Mesothelial cell of epicardium (in vitro differentiated cells): ENCODE data around the gene CLEC1B. TPM values are rescaled to one million over a fixed set of nuclear protein-coding genes. Genes with fewer than 3 reads are reported as not detected.

Experiments
- DNase-seq, 2 experiments: peaks; one replicate each; pipeline ENCODE4 v3.0.0; 2021; ENCODE audit warnings: low spot score in 2 of 2; ENCODE audit not compliant: unreplicated experiment in 2 of 2
- H3K27ac Mint-ChIP-seq: 2 replicates; pipeline ENCODE4 v1.8.0; 2021; ENCODE audit warnings: mixed read lengths
- H3K27me3 Mint-ChIP-seq: 2 replicates; pipeline ENCODE4 v1.8.0; 2021; ENCODE audit warnings: low read depth, mixed read lengths
- H3K36me3 Mint-ChIP-seq: 2 replicates; pipeline ENCODE4 v1.8.0; 2021; ENCODE audit warnings: mixed read lengths
- H3K4me1 Mint-ChIP-seq: 2 replicates; pipeline ENCODE4 v1.8.0; 2021; ENCODE audit warnings: mixed read lengths
- H3K4me3 Mint-ChIP-seq: 2 replicates; pipeline ENCODE4 v1.8.0; 2021; ENCODE audit warnings: mild to moderate bottlenecking, moderate library complexity, mixed read lengths
- H3K9me3 Mint-ChIP-seq: 2 replicates; pipeline ENCODE4 v1.8.0; 2021; ENCODE audit warnings: mixed read lengths
- total RNA-seq: library from RNA; stranded (reverse); gene quantifications from 3 replicates; pipeline ENCODE4 v1.2.1, GENCODE V29; 2021
- TF ChIP-seq, protein P1 (sequence below): fragments of 200-600 bp; sonication (generic); IDR thresholded peaks from one replicate; pipeline ENCODE4 v1.5.0; 2021; ENCODE audit warnings: antibody characterized with exemption; ENCODE audit not compliant: unreplicated experiment

Gene CLEC1B
- total RNA-seq, 1 donor from 2014 or later = 0.18 TPM

DNA sequence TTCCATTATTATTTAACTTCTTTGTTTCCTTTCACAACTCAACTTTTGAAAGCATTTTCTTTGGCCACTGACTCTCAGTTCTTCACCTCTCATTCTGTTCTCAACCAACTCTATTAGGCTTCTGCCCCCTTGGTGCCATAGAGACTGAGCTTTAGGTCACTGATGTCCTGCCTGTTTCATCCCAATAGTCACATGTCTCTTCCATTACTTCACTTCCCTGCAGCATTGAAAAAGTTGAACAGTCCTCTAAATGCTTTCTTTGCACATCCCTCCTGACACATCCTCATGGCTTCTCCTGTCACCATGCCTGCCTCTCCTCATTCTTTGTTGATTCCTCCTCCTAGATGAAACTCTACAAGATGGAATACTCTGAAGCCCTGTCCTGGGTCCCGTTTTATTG, 25.0 kb downstream of the CLEC1B start:
- Mint-ChIP-seq H3K27me3 (no peaks in the 10 kb centered on the region), H3K4me1 (no peaks in the 10 kb centered on the region), H3K4me3 (no peak overlapping the region), H3K36me3 (peaks cover 5% of the 10 kb centered on the region), H3K27ac (no peak overlapping the region), H3K9me3 (peaks cover 19% of the 10 kb centered on the region)
- TF ChIP-seq, protein P1, sequence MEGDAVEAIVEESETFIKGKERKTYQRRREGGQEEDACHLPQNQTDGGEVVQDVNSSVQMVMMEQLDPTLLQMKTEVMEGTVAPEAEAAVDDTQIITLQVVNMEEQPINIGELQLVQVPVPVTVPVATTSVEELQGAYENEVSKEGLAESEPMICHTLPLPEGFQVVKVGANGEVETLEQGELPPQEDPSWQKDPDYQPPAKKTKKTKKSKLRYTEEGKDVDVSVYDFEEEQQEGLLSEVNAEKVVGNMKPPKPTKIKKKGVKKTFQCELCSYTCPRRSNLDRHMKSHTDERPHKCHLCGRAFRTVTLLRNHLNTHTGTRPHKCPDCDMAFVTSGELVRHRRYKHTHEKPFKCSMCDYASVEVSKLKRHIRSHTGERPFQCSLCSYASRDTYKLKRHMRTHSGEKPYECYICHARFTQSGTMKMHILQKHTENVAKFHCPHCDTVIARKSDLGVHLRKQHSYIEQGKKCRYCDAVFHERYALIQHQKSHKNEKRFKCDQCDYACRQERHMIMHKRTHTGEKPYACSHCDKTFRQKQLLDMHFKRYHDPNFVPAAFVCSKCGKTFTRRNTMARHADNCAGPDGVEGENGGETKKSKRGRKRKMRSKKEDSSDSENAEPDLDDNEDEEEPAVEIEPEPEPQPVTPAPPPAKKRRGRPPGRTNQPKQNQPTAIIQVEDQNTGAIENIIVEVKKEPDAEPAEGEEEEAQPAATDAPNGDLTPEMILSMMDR = no peak
- DNase-seq = no peak

DNA sequence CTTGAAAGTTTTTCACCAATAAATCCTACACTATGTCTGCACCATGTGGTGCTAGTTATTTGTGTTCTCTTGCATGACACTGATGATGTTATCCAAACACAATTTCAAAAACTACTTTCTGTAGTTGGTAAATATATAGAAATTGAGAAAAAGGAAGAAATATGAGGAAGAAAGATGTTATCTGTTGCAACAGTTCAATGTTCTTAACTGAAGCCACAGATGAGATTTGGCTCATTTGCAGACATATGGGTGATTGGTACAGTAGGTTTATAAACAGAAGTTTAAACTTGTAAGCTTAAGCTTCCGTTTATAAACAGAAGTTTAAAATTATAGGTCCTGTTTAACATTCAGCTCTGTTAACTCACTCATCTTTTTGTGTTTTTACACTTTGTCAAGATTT, 27.7 kb downstream of the CLEC1B start, which contains the start of gene CLEC12A:
Gene CLEC12A (plus strand): TSS at position 229 of the 400 bp plus-strand sequence. CDS start 188 bp downstream, outside the sequence.
- no peaks in the 10 kb centered on the region for H3K27me3 Mint-ChIP-seq
- TF ChIP-seq, protein P1 = no peak
- H3K4me3 Mint-ChIP-seq = no peak within 1 kb of the TSS
- DNase-seq = no peak
- H3K36me3 Mint-ChIP-seq = no peaks in the 10 kb centered on the region
- H3K4me1 Mint-ChIP-seq = no peaks in the 10 kb centered on the region
- H3K9me3 Mint-ChIP-seq = peaks cover 7% of the 10 kb centered on the region
- no peak within 1 kb of the TSS for H3K27ac Mint-ChIP-seq

DNA sequence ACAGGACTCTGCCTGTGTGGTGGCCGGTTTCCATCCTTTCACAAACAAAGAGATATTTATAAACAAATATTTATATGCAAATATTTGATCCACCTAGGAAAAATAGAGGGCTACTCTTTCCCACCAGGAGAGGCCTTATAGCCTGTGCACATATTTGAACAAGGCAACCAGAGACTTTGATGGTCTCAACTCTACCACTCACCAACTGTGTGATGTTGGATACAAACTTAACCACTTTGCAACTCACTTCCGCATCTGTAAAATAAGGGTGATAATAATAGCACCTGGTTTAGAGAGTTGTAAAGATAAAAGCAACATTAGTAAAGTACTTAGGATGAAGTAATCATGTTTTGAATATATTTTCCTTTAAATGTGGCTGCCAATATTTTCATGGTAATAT, 29.2 kb downstream of the CLEC1B start:
- no peaks in the 10 kb centered on the region for H3K9me3 Mint-ChIP-seq
- no peaks in the 10 kb centered on the region for H3K4me1 Mint-ChIP-seq
- H3K27me3 Mint-ChIP-seq = no peaks in the 10 kb centered on the region
- no peak overlapping the region for H3K27ac Mint-ChIP-seq
- no peak for DNase-seq
- H3K36me3 Mint-ChIP-seq = no peaks in the 10 kb centered on the region
- TF ChIP-seq, protein P1 = no peak
- no peak overlapping the region for H3K4me3 Mint-ChIP-seq

DNA sequence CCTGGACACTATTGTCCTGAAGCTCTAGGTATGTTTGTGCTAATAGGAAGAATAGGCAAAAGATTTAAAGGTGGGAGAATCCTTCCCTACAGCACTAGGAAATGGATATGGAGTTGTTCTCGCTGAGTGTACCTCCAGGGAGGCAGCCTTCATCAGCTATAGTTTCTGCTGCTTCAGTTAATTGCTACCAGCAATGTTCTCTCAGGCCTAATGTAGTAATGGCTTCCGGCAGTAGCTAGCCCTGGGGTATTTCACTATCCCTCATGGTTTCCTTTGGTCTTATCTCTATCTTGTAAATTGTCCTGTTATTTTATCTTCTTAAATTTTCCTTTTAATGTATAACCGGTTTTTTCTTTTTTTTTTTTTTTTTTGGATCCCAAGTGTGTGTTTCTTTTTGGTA, 37.0 kb downstream of the CLEC1B start:
- TF ChIP-seq, protein P1 = no peak
- Mint-ChIP-seq H3K27me3 (no peaks in the 10 kb centered on the region), H3K4me1 (peaks cover 5% of the 10 kb centered on the region), H3K4me3 (no peak overlapping the region), H3K9me3 (no peaks in the 10 kb centered on the region), H3K36me3 (no peaks in the 10 kb centered on the region), H3K27ac (no peak overlapping the region)
- no peak for DNase-seq

DNA sequence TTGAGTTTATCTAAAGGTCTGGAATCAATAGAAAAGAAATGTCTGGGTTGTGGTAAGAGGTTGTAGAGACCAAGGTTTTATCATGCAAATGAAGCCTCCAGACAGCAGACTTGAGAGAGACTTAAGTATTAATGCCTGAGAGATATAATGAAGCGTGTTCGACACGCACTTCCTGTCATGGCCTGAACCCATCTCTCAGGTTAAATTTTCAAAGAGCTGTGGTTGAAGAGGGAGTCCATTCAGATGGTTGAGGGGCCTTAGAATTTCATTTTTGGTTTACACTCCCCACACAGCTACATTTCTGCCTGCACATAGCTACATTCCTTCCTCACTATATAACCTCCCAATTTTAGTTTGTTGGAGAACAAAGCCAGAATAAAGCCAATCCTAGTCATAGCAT, 37.8 kb downstream of the CLEC1B start:
- Mint-ChIP-seq H3K9me3 (no peaks in the 10 kb centered on the region), H3K36me3 (no peaks in the 10 kb centered on the region), H3K4me3 (no peak overlapping the region), H3K4me1 (peaks cover 5% of the 10 kb centered on the region), H3K27ac (no peak overlapping the region), H3K27me3 (no peaks in the 10 kb centered on the region)
- DNase-seq = no peak
- TF ChIP-seq, protein P1 = no peak

DNA sequence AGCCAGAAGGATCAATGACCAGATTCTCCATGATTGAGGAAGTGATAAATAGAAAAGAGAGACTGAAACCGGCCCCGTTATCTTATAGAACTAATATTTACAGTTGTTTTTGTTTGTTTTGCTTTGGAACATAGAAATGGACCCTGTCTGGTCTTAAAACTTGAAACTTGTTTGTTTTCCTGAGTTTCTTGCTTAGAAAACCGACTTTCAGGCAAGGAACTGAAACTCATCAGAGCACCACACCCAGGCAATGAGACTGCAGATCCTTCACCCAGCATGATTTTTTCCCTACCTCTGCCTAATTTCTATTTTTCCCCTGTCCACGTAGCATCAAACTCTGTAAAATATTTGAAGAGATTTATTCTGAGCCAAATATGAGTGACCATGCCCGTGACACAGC, 38.3 kb downstream of the CLEC1B start:
- Mint-ChIP-seq H3K4me1 (peaks cover 5% of the 10 kb centered on the region), H3K9me3 (no peaks in the 10 kb centered on the region), H3K4me3 (no peak overlapping the region), H3K27me3 (no peaks in the 10 kb centered on the region), H3K36me3 (no peaks in the 10 kb centered on the region), H3K27ac (no peak overlapping the region)
- TF ChIP-seq, protein P1 = no peak
- DNase-seq = no peak
